NCI-H524 (cell line): ENCODE measurements around the gene FOXP1.

Experiments used
- DNase-seq, 2 experiments: peaks; one replicate each; lab custom pipeline; 2025; lab: John Stamatoyannopoulos, UW

The FOXP1 gene

GRCh38 chr3:71060536-71060935 lies 523.0 kb downstream of the FOXP1 start:
- DNase-seq: no peak

DNA sequence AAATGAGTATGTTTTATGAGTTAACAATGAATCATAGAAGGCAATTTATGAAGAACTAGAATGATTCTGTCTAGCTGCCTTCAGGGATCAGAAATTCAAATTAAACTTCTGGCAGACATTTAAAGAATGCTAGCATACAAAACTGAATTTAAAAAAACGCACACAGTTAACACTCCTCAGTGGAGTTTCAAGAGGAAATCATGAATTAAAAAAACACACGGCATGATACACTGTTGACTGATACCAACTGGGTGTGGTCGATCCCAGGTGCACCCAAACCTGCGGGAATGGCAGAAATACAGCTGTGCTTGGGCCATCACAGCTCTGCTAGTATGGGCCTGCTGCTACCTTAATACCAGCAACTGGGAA lies 526.0 kb downstream of the FOXP1 start:
- DNase-seq: no peak

GRCh38 chr3:71056327-71056726 lies 527.2 kb downstream of the FOXP1 start:
- DNase-seq: no peak

DNA sequence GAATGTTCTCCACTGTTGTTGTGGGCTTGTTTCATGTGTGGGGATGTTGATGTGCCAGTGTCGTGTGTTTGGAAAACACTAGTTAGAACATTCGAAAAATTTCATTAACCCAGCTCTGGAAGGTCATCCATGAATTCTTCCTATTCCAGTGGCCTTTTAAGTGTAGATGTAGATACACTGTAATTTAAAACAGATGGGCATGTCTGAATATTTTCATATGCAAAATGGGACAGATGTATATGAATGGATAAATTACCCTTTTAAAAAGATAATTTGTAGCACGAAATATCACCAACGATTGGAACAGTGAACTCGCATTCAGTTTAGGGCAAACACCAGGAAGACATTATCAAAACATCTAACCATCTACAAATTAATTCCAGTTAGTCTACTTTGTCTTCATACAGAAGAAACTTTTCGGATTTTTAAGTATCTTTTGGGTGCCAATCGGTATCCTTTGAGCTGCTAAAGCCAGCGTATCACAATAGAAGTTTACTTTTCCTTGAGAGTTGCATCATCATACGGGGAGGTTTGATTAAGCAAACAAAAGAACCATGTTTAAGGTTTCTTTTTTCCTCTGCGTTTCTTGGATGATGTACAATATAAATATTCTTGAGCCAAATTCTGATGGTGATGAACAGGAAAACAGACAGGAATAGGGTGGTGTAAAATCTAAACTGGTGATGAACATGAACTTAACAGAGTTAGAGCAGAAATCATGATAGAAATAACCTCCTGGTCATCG lies 528.1 kb downstream of the FOXP1 start:
- DNase-seq: no peak

GRCh38 chr3:71054312-71054711 lies 529.2 kb downstream of the FOXP1 start:
- no peak for DNase-seq

GRCh38 chr3:71053495-71053894 lies 530.0 kb downstream of the FOXP1 start:
- no peak for DNase-seq

DNA sequence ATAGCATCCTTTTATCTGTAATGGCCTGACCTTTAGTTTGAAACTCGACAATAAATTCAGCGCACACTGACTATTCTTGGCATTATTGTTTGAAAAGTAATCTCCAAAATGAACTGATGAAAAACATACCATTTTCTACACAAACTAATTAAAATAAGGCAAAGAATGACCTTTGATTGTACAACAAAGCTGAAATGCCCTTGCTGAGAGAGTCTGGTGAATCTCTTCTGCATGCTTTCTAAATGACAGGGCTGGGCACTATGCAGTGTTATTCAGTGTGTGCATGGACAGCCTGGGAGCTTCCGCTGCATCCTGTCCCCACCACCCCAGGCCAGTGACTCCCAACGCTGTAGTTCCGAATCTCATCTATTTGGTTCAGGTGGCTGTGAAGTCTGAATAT lies 530.8 kb downstream of the FOXP1 start:
- no peak for DNase-seq

DNA sequence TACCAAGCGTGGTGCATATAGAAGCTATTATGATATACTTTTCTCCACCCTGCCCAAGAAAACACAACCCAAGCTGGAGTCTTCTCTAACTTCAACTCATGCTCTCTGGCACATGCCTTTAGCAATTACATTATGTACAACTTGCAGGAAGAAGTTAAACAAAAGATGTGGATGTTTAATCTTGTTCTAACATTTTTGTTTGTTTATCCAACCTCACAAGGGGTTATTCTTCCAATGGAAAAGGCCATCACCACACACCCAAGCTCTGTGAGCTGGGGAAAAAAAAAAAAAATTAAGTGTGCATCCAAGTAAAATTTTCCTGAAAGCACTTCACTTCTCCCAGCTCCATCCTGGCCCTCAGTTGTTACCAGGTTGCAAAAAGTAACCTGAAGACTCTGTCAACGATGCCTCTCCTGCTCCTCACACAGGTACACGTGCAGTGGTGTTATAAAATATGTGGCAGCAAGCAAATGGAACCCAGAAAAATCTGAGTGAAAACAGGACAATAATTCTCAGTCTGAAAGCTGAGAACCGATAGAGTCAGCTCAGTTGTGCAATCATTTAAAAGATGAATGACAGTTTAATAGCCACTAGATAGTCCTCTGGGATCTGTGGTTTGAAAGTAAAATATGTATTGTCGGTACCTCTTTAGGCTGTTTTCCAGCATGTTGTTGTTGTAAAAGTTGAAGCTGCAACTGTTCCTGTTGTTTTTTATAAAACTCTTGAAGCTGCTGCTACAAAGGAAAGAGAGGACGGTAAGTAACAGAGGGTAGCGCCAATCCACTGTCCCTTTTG lies 531.4 kb downstream of the FOXP1 start:
- no peak for DNase-seq

- no peak for DNase-seq
Observed at GRCh38 chr3:71051259-71051595, 532.3 kb downstream of the FOXP1 start.

GRCh38 chr3:71050538-71051258 lies 532.8 kb downstream of the FOXP1 start:
- no peak for DNase-seq

GRCh38 chr3:71050166-71050537 lies 533.4 kb downstream of the FOXP1 start:
- DNase-seq: no peak

GRCh38 chr3:71048948-71049347 lies 534.6 kb downstream of the FOXP1 start:
- no peak for DNase-seq

GRCh38 chr3:71047616-71048531 lies 535.7 kb downstream of the FOXP1 start:
- no peak for DNase-seq

- DNase-seq: no peak
Observed at GRCh38 chr3:71046791-71047190, 536.7 kb downstream of the FOXP1 start.

- no peak for DNase-seq
Observed at GRCh38 chr3:71045917-71046282, 537.6 kb downstream of the FOXP1 start.

DNA sequence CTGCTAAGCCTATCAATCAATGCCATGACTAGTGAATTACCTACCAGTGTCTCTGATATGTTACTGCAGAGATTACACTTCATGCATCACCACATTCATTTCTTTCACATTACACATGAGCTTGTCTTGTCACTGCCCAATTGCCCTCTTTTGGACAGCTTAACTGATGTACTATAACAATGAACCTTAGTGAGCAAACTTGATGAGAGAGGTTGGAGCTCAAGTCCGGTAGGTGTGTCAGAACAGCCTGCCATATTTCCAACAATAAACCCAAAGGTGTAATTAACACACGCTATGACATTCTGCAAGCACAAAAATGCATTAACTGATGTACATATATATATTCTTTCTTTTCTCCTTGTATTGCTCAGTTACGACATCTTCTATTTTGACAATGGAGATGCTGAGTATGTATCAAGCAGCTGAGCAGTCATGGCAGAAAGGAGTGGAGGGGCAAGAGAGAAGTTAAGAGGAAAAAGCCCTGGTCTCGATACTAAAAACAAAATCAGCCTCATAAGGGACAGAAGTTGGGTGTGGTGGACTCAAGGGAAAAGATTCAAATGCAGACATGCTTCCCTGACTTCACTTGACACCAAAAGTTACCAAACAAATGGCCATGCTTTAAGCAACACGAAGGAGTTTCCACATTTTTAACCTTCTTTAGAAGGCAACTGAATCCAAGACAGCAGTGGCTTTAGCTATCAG lies 538.2 kb downstream of the FOXP1 start:
- no peak for DNase-seq

DNA sequence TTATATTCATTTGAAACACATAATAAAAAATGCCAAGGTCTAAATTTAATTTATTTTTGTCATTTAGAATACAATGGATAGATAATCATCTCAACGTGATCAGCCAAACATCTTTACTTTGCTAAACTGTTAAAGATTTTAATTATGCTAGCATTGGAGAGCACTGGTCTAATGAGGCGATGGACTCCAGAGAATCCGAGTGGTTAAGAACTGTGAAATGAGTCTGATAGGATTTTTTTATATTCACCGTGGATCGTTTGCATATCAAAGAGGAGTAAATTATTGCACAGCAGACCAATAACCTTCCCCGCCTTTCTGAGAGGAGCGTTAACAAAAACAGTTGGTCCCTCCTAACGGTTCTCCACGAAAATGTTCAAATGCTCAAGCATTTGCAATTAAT lies 540.8 kb downstream of the FOXP1 start:
- no peak for DNase-seq

GRCh38 chr3:71041371-71041770 lies 542.2 kb downstream of the FOXP1 start:
- no peak for DNase-seq

DNA sequence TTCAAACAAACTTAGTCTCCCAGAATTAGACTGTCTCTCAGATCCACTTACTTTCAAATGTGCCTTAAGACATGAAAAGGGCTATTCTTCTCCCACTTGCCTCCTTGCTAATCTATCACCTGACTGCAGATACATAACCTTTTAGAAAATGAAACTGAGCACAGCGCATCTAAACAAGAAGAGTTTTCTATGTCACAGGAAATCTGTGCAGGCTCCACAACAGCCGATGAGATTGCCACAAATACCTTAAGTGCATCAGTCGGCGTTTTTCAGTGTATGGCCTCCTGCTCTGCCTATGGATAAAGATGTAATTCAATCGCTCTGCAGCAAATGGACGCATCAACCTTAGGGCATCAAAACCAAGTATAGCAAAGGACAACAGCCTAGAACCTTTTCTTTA lies 544.2 kb downstream of the FOXP1 start:
- no peak for DNase-seq

GRCh38 chr3:71037775-71038174 lies 545.8 kb downstream of the FOXP1 start:
- no peak for DNase-seq

DNA sequence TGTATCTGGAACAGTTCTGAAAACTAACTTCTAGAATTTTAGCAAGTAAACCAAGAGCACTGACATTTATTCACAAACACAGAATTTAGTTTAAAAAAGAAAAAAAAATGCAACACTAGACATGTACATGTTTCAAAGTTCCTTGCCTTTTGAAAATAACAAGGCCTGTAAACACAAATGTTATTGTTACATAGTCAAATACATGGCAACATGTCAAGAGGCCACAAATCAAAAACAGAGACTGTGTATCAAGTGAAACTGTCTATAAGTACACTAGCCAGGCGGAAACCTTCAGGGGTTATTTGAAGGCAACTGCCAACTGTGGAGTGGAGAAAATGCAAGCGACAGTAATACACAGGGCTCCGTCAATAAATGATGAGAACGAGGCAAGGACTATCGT lies 547.6 kb downstream of the FOXP1 start:
- no peak for DNase-seq

DNA sequence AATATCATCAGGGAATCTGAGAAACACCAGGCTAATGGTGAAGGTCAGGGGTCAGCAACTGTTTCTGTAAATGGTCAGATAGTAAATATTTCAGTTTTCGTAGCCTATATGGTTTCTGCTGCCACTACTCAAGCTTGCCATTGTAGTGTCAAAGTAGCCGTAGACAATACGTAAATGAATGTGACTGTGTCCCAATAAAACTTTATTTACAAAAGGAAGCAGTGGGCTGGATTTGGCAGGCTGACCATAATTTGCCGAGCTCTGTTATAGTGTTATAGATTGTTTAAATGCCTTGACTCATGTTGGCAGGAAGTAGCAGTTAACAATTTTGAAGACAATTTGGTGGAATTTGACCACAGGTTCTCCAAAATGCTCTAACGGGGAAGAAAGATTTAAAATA lies 548.2 kb downstream of the FOXP1 start:
- no peak for DNase-seq
